ENCODE measurements around the gene CACNA1C.

DNA sequence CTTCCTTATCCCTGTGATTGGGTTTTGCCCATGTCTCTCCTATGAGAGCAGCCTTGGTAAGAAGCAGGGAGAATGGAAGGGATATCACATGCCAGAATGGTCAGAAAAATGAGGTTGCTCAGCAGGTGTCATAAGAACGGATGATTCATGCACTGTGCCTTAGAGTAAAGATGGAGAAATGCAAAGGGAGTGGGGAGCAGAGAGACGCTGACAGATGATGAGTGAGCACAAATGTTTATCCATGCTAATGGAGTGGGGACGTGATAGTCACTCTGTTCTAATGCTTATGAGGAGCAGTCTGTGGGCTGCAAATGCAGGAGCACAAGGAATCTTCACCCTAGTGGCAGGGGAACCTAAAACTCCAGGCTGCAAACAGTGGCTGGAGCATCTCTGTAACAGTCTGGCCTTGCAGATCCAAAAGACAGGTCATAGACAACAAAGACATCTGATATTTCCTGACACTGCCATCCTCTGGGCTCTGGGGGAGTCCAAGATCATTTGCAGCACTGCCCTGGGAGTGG, 243.2 kb downstream of the CACNA1C start:
- TF ChIP-seq GATA3 (IDR thresholded peaks at IDR 0.05; ENCODE audit: low read depth, low read length) (no peak), GATA2 (IDR thresholded peaks at IDR 0.05; ENCODE audit: low read depth, low read length) (no peak)
